SW 1271 (cell line): ENCODE results near the gene MSANTD3.

Experiments used
- DNase-seq, 2 experiments: peaks; one replicate each; lab custom pipeline; 2025; lab: John Stamatoyannopoulos, UW

MSANTD3 gene

DNA sequence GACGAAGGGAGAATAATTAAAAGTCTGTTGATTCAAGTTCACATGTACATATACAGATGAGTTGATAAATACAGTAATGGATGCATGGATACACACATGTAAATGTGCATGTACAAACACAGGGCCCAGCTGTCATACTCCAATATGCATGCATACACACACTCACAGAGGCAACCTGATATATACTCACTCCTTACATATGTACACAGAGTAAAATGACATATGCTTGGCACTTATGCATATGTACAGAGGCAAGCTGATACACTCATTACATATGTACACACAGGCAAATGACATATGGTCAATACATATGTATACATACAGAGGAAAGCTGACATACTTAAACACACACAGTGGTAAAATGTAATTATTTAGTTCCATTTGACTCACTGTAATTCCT is 38.8 kb downstream of the MSANTD3 start:
- no peak for DNase-seq

DNA sequence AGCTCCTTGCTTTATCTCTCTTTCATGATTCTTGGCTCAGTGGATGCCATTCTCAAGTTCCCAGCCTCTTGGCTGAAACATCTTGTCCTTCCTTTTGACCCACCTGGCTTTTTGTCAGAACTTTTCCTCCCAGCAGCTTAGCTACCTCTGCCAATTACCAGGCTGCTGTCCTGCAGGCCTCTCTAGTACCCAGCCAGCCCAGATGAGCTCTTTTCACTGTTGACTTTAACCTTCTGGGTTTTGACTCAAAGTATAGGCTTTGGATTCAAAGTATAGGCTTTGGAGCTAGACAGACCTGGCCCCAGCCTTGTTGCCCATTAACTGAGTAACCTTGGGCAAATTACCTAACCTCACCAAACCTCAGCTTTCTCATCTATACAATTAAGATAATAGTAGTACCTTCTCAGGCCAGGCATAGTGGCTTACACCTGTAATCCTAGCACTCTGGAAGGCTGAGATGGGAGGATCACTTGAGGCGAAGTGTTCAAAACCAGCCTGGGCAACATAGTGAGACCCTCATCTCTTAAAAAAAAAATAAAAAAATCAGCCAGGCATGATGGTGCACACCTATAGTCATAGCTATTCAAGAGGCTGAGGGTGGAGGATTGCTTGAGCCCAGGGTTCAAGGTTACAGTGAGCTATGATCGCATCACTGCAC is 39.4 kb downstream of the MSANTD3 start:
- no peak for DNase-seq

DNA sequence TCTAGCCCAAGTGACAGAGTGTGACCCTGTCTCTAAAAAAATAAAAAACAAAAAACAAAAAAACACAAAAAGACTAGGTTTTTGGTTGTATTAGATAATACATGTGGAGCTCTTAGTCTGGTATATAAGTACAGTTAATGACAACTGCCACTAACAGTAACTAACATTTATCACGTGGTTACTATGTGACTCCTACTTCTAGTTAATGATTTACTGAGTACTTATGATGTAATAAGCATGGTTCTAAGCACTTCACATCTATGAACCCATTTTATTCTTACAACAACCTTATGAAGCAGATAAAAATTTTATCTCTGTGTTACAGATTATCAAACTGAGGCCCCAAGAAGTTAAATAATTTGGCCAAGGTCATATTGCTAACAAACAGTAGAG is 39.9 kb downstream of the MSANTD3 start:
- no peak for DNase-seq

DNA sequence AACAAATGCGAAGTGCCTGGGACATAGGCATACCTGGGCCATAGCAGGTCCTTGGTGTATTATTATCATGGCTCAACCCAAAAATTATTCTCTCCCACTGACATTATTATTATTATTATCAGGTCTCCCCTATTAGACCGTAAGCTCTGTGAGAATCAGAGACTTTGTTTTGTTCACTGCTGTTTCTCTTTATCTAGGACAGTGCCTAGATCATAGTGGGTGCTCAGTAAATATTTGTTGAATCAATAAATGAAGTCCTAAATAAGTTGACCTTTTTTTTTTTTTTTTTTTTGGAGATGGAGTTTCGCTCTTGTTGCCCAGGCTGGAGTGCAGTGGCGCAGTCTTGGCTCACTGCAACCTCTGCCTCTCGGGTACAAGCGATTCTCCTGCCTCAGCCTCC is 41.1 kb downstream of the MSANTD3 start:
- no peak for DNase-seq

DNA sequence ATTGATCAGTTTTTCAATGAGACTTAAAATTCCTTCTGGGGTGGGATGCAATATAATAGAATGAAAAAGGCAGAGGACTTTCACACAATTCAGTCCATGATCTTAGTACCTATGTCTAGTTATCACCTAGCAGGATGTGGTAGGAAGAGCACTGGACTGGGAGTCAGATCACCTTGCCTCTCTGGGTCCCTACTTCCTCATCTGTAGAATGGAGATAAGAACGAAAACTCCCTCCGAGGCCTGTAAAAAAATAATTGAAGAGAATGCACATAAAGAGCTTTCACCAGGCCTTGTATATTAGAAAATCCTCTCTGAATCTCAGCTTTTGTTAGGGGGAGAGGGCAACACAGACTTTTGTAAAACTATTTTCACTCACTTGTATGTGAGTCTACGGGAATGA is 45.3 kb downstream of the MSANTD3 start:
- no peak for DNase-seq

DNA sequence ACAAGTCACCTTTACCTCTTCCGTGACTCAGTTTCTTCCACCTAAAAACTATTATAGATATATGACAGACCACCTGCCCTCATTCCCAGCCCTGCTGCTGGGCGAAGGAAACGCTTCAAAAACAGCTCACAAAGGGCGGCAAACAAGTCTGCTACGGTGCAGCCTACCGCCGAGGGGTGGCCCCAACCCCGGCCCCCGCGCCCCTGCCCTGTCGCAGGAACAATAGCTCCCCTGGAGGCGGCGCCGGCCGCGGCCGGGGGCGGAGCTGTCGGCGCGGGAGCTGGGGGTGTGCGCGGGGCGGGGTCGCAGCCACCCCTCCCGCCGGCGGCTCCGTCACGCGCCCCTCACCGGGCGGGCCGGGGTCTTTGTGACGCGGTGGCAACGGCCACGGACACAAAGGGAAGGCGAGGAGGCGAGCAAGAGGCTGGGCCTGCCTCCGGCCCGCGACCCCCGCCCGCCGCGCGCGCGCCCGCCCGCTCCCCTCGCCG is 45.9 kb downstream of the MSANTD3 start, which contains the start of gene TMEFF1:
Gene TMEFF1, plus strand, starts transcription at position 362 of the 488 bp plus-strand sequence. CDS start 396 bp downstream, outside the sequence.
- no peak for DNase-seq

DNA sequence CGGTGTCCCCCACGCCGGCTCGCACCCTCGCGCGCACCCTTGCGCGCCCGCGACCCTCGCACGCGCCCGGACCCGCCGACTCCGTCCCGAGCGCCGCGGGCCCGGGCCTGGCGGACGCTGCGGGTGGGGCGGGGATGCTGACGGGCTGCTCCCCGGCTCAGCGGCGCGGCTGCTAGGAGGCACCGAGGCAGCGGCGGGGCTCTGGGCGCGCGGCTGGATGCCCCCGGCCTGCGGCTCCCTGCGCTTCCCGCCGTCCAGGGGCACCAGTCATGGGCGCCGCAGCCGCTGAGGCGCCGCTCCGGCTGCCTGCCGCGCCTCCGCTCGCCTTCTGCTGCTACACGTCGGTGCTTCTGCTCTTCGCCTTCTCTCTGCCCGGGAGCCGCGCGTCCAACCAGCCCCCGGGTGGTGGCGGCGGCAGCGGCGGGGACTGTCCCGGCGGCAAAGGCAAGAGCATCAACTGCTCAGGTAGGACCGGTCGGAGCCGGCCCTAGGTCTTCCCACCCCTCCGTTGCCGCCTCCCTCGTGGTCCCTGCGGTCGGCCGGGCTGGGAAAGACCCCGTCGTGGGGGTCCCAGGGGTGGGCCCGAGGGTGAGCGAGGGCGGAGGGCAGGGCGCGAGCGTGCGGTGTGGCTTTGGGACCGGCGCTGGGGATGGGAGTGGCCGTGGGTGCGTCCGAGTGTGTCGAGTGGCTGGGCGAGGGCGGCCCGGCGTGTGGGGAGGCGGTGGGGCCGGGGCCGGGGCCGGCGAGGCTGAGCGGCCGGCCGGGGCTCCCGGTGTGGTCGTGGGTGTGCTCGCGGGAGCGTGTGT is 46.5 kb downstream of the MSANTD3 start:
- DNase-seq = no peak

DNA sequence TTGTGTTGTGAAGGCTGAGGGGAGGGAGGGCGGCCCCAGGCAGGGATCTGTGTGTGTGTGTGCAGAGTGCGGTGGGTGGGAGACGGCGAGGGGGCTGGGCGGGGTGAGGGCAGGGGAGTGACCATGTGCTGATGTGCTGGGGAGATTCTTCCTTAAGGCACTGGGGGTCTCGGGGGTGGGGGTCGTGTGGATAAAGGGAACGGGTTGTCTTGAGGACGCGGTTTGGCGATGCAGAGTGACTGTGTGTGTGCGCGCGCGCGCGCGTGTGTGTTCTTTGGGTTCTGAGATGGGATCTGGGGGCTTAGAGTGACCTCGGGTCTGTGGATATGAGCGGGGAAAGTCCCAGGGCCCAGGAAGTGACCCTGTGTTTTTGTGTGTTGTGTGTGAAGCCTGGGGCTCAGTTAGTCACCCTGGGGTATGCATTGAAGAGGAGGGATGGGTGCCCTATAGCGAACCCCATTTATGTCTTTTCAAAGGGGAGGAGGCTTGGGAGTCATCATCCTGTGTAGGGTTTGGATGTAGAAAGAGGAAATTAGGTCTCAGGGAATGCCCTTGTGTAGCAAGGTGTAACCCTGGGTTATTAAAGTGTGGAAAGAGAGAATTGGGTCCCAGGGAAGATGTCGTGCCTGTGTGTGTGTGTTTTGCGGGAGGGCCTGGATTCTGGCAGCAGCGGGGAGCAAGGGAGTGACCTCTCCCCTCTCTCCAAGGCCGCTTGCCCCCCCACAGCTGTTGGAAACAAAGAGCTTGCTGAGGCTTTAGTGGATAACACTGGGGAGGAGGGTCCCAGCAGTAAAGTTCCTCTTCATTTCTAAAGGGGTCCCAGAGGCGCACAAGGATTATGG is 47.4 kb downstream of the MSANTD3 start:
- DNase-seq = no peak

DNA sequence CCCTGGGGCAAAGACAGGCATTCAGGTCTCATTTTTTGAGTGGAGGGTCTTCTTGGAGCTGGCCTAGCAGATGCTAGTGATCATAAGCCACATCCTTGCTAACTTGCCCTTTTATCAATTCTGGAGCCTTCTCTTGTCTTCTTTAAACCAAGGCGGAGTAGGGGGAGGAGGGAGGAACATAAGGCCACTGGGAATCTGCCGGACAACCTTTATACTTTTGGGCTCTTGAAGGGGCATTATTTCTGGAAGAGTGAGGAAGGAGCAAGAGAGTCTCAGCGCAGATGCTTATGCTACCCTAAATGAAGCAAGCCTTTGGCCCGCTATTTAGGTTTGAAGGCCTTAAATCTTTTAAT is 48.0 kb downstream of the MSANTD3 start:
- DNase-seq = no peak

DNA sequence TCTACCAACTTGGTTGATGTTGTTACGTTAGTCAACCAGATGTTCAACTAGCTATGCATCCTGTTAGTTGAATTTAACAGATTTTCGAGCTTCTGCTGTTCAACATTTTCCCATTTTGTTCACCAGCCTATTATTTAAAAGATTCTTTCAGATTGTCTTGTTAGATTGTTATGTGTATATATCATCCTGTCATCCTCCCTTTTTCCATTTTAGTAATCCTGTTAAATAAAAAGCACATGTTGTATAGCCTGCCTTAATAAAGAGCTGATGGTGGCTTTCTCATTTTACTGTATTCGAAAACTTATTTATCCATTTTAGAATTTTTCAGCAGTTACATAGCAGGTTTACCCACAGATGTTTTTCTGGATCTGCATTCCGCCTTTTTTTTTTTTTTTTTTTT is 50.3 kb downstream of the MSANTD3 start:
- DNase-seq = no peak

DNA sequence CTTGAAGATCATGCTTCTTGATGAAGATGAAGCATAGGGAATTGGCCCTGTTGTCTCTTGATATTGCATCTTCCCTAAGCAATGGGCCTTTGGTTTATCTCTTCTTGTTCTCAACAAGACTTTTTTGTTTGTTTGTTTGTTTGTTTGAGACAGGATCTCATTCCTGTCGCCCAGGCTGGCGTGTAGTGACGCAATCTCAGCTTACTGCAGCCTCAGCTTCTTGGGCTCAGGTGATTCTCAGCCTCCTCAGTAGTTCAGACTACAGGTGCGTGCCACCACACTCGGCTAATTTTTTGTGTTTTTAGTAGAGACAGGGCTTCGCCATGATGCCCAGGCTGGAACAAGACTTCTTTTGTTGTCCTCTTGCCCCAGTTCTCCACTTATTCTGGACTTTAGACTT is 51.2 kb downstream of the MSANTD3 start:
- no peak for DNase-seq

DNA sequence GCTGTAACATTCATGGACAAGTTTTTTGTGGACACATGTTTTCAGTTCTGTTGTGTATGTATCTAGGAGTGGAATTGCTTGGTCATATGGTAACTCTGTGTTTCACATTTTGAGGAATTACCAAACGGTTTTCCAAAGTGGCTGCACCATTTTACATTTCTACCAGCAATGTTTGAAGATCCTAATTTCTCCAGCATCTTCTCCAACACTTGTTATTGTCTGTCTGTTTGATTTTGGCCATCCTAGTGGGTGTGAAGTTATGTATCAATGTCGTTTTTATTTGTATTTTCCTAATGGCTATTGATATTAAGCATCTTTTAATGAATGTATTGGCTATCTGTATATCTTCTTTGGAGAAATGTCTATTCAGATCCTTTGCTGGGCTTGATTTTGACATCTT is 52.9 kb downstream of the MSANTD3 start:
- no peak for DNase-seq

DNA sequence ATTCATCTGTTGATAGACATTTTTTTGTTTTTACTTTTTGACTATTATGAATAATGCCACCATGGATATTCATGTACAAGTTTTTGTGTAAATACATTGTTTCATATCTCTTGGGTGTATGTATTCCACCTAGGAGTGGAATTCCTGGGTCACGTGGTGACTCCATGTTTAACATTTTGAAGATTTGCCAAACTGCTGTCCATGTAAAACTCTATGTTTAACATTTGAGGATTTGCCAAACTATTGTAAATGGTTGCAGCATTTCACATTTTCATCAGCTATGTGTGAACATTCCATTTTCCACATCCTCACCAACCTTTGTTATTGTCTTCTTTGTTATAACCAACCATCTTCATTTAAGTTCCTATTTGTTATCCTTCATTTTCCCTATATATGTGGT is 58.3 kb downstream of the MSANTD3 start:
- DNase-seq = no peak

DNA sequence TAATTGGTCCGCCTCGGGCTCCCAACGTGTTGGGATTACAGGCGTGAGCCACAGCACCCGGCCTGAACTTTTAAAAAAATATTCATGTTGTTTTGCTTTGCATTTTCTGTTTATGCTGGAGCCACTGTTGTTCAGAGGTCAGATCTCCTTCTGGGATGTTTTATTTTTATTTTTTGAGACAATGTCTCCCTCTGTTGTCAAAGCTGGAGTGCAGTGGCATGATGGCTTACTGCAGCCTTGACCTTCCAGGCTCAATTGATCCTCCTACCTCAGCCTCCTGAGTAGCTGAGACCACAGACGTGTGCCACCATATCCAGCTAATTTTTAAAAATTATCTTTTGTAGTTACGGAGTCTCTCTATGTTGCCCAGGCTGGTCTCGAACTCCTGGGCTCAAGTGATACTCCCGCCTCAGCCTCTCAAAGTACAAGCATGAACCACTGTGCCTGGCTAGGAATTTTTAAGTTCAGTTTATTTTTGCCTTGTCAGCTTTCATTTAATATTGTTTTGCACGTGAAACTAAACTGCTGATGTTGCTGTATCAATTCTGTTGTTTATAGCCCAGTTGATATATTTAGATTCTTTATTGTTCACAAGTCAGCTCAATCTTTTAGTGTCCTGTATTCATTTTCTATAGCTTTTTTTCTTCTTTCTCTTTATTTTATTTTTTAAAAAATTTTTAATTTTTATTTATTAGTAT is 59.7 kb downstream of the MSANTD3 start:
- no peak for DNase-seq

DNA sequence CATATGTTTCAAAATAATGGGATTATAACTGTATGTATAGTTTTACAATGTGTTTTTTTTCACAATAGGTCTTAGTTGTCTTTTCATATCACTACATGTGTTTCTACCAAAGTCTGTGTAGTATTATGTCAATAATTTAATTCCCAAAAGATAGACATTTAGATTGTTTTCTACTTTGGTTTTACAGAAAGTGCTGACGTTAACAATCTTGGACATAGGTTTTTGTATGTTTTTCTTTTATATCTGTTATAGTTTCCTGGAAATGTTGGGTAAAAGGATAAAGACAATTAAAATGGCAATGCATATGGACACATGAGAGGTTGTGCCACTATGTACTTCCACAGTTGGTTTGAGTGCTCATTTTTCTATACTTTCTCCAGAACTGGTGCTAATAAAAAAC is 61.2 kb downstream of the MSANTD3 start:
- DNase-seq = no peak

DNA sequence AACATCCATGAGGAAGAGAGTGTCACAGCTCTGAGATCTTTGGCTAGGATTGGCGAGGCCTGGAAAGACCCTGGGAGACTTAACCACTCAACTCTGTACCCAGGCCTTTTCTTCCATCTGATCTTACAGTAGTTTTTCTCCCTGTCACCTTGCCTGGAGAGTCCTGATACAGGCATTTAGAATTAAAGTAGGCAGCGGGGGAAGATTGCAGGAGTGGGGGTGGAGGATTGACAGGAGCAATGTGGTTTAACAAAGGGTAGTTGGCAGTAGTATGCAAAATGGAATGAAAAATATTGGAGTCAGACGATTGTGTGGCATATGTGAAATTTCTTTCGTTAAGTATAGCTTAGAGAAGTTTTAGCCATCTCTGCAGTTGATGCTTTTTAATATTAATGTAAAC is 62.9 kb downstream of the MSANTD3 start:
- no peak for DNase-seq

DNA sequence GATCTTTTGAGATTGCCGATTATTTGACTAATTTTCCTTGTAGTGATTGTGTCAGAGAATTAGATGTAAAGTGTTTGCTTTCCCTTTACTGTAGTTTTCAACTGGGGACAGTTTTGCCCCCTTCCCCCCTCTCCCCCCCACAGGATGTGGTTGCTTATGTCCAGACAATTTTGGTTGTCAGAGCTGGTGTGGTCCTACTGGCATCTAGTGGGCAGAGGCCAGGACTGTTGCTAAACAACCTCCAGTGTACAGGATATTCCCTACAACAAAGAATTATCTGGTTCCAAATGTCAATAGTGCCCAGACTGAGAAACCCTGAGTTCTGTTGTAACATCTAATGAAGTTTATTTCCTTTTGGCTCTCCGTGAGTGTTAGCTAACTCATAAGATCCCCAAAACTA is 66.0 kb downstream of the MSANTD3 start:
- DNase-seq = peak in 1 of 2 experiments; percentile 41

DNA sequence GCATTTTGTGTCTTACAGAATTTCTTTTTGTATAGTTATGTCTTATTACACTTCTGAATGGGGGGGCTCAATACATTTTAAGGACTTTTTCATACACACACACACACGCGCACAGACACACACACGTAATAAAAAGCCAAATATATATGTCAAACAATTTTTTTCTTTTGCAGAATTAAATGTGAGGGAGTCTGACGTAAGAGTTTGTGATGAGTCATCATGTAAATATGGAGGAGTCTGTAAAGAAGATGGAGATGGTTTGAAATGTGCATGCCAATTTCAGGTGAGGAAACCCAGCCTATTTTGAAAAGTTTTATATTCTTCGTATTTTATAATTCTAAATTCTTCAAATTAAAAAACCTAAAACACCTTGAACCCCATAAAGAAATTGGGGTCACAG is 71.6 kb downstream of the MSANTD3 start:
- peak in 1 of 2 experiments; percentile 14 for DNase-seq

DNA sequence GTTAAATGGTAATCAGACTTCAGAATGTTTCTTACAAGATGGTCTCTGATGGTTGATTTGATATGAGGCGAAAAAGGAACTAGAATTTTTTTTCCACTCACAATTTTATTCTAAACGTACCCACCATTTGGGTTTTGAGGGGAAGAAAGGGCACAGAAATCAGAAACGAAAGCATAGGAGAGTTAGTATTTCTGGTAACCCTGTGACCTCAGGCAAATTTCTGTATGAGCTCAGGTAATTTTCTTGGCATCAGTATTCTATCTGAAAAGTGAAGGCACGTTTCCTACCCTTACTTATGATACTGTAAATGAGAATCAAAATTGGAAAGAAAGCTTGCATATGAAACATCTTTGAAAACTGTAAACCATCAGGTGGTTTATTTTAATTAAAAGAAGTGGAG is 72.5 kb downstream of the MSANTD3 start:
- no peak for DNase-seq

DNA sequence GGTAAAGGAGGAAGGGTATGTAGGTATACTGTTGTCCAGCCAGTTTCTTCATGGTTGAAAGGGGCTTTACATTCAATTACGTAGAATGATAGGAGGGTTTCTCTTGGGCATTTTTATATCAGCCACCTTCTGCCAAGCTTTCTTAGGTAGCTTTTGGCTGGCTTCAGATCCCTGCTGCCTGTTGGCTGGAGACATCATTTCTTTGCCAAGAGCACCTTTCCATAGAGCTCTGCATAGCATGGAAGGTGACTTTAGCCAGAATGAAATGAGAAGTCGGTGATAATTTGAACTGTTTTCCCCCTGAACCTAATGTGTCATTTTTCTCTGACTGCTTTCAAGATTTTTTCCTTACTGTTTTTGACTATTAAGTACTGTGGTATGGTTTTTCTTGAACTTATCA is 72.9 kb downstream of the MSANTD3 start:
- DNase-seq = no peak
